GM21619 (cell line): ENCODE data around the gene DCLK1.

Source experiments
- ATAC-seq: cut with Tn5 transposase; IDR thresholded peaks from one replicate; pipeline ENCODE4 v1.9.1; 2021; ENCODE audit not compliant: unreplicated experiment

The DCLK1 gene

DNA sequence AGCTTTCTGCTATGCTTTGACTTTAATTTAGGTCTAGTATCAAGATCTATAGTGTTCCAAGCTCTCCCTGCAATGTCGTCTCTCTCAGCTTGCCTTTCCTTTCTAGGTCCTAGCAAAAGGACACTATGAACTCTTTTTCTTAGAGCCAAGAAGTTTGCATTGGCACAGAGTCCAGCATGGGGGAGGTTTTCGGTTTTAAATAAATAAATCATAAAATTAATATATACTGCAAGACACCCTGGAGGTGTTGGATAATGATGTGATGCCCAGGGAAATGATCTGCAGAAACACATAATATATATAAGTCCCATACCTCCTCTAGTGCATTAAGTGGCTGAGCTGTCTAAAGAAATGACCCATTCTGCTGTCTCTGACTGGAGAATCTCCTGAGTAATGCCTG lies 338.3 kb downstream of the DCLK1 start:
- no peak for ATAC-seq

DNA sequence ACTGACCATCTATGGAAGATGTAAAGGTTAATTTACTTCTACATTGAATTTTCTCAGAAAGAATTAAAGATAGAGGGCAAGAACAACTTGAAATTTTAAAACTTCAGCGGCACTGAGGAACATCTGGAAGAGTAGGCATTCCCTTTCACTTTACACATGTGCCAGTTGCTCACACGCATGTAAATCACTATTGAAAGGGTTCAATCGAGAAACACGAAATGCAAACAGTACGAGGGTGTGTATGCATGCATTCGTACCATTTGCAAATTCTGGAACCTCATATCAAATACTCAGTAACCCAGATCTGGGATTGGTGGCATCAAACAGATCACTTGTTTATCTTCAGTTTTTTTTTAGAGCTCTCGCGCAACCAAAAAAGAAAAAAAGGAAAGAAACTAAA lies 339.2 kb downstream of the DCLK1 start:
- ATAC-seq = no peak

DNA sequence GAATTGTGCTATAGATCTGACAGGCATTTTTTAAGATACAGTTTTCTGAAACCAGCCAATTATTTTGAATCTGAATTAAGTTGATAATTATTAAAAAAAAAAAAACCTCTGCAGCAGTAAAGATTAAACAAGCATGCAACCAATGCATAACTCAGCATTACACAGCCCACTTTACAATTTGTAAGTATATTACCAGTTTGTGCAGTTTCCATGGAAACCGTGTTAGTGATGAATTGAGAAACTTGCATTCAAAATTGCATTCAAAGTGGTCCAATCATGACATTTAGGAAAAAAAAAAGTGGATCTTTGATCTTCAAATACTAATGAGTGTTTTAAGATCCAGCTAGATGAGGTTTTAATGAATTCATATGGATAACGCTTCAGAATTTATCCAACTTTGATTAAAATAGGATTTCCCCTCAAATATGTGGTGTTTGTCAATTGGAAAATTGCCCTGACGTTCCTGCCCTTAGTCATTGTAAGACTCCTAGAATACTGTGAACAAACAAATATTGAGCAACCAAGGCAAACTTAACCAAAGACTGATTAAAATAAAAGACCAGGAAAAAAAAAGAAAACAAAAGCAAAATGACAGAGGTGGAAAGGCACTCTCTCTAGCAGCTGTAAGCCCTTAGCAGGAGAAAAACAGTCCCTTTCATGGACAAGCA lies 339.9 kb downstream of the DCLK1 start:
- no peak for ATAC-seq

DNA sequence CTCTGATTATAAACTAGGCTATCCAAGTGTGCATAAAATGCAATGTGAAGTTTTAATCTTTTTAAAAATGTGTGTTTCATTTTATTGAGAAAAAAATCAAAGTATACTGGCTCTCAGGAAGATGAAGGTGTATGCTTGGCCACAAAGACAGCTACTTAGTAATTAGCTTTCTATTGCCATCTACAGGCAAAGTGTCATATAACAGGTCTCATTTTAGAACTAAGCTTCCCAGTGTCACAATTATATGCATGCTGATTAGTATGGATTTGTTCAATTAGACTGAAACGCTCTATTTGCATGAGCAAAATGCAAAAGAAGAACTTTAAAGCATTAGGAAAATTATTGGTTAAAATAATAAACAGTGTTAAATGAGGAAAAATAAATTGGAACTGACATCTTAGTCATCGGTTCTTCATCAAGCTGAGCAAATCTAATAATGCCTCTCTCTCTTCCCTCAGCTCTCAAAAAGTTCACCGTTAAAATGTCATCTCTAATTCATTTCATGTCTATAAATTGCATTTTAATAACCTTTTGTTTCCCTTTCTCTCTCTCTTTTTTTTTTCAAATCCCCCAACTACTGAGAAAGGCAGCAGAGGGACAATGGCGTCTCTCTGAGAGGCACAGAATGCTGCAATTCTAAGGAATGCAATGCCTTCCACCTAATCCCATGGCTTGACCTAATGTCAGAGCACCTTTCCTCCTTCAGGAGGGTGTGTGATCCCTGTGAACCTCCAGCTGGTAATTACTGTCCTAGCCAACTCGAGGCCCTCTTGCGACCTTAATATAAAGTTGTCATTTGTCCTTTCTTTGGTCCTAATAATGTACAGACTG lies 341.6 kb downstream of the DCLK1 start:
- peak; percentile 77 for ATAC-seq

DNA sequence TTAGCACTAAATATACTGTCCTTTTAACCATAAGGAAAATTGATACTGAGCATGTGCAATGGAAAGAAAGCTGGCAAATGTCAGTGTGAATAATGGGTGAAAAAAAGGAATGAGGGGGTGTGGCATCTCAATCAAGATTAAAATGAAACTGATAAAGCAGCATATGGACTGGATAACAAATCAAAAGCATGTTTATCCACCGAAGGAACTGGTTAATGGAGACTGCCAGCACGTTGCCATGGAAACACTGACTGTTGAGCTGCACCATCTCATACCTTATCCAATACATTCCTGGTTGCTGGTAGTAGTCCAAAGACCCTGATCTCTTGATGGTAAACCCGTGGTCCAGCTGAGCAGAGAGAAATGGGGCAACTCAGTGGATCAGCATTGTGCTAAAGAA lies 343.2 kb downstream of the DCLK1 start:
- no peak for ATAC-seq

DNA sequence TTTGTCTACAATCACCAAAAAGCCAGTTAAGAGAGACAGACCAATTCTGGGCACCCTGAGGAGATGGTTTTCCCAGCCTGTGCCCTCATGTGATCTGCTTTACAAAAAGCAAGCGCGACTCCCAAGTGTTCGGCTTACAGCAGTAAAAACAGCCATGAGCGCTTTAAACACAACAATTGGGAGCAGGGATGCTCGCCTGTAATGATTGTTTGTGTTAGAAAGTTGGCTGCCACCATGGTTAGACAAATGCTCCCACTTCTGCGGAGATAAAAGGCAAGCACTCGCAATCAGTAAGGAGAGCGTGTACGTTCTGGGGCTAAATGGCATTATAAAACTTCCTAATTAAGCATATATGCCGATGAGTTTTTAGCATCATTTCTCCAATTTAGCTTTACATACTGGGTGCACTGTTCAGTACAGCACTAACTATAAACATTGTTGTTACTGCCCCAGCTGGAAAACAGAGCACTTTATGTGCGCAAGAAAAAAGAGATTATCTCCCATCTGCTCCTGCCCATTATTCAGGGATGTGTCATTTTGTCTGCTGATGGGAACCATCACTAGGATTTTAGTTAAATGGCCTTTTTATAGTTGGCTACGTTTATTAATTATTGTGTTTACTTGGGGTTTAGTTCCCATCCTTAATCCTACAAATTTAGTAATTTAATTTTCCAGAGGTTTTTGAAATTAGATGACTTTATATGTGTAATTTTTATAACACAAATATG lies 345.4 kb downstream of the DCLK1 start:
- ATAC-seq = no peak

DNA sequence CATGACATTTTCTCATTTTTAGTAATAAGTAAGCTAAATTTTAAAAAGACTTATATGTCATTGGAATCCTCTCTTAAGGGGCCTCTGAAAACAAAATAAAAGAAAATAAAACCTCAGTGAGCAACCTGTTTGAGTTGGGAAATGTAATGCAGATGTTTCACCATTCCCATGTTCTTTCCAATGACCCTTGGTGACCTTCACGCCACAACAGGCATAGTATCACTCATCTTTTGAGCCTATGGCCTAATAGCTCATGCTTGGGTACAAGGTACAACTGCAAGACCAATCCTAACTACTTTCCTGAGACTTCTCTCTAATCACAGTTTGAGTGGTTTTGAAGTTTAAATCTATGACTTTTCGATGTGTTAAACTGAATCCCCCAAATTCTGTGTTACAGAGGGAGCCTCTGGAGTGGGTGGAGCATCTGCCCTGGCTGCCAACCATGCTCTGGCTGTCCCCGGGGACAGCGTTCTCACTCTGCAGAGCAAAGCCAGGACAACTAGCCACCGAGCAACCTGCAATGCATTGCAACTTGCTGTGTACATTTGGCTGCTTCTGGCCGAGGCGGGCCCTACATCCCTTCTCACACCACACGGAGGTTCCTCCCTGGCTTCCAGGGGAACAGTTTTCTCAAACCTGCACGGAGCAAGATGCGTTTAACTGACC lies 346.8 kb downstream of the DCLK1 start:
- no peak for ATAC-seq

DNA sequence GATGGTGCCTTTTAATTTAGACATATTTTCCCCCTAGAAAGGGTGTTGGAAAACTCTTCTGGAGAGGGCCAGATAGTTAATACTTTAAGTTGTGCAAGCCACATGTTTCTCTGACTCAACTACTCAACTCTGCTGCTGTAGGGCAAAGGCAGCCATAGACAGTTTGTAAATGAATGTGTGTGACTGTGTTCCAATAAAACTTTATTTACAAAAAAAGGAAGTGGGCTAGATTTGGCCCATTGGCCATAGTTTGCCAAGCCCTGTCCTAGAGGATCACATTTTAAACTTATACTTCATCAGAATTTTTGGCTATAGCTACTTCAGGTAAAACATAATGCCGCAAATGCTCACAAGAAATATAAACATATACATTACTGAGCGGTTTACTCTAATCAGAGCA lies 348.4 kb downstream of the DCLK1 start:
- no peak for ATAC-seq

DNA sequence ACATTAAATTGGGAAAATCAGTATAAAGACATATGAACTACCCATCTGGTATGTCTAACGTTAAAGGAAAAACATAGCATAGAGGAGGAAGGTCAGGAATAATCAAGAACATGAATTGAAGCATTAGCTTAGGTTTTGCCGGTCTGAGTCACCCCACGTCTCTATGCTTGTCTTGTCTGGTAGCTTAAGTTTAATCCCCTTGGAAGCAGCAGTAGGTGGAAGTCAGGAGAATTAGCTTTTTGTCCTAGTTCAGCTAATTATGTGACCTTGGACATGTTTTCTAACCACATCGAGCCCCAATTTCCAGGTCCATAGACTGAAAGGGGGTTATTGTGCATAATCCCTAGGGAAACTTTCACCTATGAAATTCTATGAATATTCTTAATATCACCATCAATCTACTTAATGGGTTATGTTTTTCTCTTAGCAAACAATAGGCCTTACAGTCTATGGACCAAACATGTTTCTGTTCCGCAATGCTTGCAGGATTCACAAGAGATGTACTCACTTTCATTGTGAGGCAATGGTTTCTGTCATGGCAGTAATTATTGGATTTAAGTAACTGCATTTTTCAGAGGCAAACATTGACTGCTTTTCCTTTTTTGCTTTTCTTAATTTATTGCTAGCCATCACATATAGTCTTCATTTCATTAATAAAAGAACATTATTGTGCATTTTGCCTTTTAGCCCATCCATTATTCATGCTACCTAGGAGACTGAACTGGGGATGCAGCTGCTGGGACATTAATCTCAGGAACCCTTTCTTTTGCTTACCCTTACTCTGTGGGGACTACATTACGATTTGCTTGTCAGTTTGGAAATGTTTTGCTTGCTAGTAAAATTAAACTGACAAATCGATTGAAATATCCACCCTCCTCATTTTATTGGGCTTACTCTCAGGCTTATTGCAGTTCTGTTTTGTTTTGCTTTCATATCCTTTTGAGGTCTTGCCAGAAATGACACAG lies 349.9 kb downstream of the DCLK1 start:
- ATAC-seq = no peak

DNA sequence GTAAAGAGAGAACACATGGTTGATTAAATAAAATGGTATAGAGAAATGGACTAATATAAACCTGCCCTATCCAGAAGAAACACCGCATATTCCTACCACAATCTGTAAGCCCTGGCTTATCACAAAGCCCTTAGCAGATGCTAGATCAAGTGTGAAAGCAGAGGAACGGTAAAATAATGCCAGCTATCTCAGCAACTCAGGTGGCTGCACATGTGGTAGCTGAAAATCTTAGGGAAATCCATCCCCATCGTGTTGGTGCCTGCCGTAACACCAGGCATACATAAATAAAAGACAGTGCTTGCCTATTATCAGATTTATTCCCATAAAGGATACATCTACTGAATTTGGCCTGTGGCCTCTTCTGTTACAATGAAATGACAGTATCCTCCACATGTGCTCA lies 350.6 kb downstream of the DCLK1 start:
- no peak for ATAC-seq

DNA sequence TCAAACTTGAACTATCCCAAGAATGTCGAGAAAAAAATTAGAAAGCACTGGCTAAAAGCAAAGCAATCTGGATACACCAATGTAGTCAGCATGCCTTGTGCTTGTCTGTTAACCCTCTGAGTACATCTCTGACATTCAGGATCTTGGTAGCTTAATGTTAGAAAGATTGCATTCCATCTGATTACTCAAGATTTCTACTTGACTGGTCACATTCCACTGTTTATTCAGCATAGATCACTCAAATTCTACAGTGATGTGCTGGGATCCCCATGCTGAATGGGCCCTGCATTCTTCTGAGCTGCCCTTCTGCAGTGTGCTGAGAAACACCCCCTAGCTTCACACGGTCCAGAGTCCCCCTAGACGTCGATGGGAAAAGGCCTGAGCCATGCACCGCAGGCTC lies 359.3 kb downstream of the DCLK1 start:
- ATAC-seq = no peak

DNA sequence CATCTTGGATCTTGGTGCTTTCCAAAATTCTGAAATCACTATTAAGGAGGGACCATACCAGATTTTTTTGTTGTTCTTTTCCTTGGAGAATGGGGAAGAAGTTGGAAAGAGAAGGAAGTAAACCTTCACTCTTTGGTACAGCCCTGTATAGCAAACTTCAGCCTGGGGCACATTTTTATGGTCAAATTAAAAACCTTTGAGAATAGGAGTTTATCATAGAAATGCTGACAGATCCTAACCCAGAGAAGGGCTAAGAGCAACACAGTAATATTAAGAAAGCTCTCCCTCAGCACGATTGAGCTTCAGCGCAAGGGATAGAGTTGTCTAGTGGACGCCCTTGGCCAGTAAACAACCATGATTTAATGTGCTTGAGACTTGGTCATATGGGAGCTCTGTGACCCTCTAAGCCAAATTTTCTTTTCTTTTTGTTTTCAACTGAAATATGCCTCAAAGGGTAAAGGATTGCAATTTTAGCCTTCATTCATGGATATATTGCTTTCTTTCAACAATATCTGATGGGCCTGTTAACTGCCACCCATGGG lies 360.4 kb downstream of the DCLK1 start:
- ATAC-seq = no peak

DNA sequence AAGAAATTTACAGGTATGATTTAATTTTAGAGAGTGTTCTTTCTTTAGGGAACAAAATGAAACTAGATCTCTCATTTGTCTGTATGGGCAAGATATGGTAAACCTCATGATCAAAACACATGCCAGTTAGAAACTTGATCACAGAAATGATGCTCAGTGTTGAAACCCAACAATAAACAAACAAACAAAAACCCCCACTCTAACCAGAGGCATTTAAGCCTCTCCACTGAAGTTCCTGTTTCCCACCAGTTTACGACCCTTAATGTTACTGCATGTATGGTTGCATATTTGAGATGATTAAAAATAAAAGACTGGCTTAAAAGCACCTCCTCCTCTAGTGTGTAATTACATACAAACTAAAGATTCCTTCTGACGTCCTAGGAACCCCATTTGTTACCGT lies 361.4 kb downstream of the DCLK1 start:
- ATAC-seq = no peak

DNA sequence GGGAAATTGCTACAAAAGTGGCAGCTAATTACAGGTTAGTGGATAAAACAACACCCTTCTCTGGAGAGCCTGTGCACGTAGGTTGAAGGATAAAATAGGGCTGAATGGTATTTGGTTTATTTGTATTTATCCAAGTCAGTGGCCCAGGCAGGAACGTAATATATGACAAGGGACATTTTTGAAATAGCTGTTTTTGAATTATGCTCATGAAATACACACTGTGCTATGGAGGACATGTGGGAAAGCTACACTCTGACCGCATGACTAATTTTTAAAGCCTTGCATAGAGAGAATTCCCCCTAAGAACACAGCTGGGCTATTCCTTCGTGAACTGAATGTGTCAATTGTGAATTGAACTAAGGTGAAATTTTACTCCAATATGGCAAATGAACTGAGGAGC lies 362.6 kb downstream of the DCLK1 start:
- no peak for ATAC-seq

DNA sequence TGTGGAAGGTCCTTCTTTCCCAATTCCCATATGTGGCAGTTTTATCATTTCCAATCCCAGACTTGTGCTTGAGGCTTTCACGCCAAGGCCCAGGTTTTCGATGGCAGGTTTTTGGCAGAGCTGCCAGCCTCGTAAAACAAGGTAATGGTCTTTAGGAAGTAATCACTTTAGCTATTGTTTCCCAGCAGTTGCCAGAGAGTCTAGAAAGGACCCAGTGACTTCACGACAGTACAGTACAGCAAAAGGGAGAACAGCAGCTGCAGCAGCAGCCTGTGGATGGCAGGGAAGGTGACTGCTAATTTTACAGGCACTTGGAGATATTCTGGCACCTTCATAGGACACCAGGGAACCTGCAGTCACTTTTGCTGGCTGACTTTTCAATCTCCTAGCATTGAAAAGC lies 363.1 kb downstream of the DCLK1 start:
- no peak for ATAC-seq

DNA sequence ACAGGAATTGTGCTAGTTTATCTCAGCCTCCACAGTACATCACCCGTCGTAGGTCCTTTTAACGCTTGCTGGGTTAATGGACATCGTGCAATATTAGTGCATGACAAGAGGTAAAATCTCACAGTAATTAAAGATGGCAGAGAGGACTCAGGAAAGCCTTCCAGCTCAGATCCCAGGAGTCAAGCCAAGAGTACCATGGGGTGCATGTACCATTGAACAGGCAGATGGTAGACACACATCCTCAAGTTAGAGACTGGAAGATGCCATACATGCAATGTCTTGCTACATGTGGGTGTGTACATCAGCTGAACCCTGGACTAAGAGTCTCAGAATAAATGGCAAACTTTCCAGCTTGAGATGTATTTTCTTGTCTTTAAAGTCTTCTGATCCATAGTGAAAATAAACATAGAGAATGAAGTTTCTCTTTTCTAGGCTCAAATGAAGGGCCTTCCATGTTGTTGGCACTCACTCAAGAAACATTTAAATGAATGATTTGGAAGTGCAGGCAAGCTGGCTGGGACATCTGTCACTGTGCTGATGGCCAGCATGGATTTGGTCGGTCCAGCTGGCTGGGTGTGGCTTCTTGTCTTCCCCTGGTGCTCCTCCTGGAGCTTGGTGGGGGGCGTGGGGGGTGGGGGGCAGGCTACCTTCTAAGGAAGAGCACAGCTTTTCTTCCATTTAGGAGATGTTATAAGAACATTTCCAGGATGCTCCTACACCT lies 363.8 kb downstream of the DCLK1 start:
- ATAC-seq = no peak

DNA sequence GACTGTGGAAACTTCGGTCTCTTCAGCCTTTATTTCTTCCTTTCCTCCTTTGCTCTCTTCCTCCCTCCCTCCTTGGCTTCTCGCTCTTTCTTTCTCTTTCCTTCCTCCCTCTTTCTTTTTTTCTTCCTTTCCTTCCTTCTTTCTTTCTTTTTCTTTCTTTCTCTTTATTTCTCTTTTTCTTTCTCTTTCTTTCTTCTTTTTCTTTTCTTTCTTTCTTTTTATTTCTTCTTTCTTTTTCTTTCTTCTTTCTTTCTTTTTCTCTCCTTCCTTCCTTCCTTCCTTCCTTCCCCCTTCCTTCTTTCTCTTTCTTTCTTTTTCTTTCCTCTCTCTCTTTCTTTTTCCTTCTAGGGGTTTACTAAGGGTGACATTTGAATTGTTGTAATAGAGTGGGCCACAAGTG lies 364.5 kb downstream of the DCLK1 start:
- no peak for ATAC-seq

DNA sequence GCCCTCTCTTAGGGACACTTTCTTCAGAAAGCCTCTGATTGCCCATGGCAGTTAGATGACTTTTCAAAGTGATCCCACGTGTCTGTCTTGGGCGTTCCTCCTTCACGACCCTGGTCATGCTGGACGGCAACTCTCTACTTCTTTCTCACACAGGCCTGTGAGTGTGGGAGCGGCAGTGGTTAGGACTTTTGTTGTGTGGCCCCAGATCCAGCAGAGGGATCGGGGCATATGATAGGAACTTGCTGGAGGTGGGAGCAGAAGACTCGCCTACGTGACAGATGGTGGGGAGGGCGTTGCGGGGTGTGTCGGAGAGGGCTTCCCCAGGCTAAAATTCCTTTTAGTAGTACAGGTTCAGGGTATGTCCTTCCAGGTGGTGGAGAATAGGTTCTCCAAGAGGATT lies 365.2 kb downstream of the DCLK1 start:
- no peak for ATAC-seq

DNA sequence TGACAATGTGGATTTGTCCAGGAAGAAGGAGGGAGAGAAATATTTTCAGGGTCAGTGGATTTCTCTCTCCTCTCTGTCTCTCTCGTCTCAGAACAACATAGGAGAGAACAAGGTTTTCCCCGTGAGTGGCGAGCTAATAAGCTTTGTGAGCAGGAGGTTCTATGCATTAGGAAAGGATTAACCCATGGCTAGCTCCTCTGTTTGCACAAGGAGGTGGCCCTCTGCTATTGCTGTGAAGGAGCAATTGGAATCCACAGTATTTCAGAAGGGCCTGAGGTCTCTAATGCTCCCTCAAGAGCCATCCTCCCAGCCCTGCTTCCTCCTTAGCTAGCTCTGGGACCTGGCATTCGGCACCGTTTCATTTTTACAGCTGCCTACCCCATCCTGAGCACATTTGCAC lies 365.8 kb downstream of the DCLK1 start:
- no peak for ATAC-seq
